SU-DHL-6 (cell line): ENCODE data around the gene LRRC49.
"Not testable (repeated sequence)": the region's sequence is repeated elsewhere in the genome, so short reads cannot be mapped to it uniquely, and the experiment has no call there.

Experiments used
- CTCF ChIP-seq: fragments of 200-600 bp; sonication (generic); IDR thresholded peaks from one replicate; pipeline ENCODE4 v1.5.1; 2017; ENCODE audit warnings: antibody characterized with exemption, mild to moderate bottlenecking, low read length, moderate library complexity; ENCODE audit not compliant: insufficient read depth, poor library complexity, severe bottlenecking
- EZH2phosphoT487 ChIP-seq: fragments of 200-600 bp; sonication (generic), shearing (Covaris generic); conservative IDR thresholded peaks from 2 replicates; pipeline ENCODE4 v1.6.1; 2018; ENCODE audit warnings: mild to moderate bottlenecking, antibody characterized with exemption, low read length, moderate library complexity, mixed read lengths

- TF ChIP-seq CTCF, EZH2phosphoT487: not testable (repeated sequence)
Observed at GRCh38 chr15:71046146-71046545, 153.5 kb downstream of the LRRC49 start.
